HepG2 (cell line): ENCODE results near the gene PDIA5. TPM values are rescaled to one million over a fixed set of nuclear protein-coding genes. Genes with fewer than 3 reads are reported as not detected.

Experiments used
- BCL3 ChIP-seq: sonication (generic); formaldehyde crosslinking; IDR thresholded peaks from 2 replicates; pipeline ENCODE4 v1.5.1; 2020; ENCODE audit warnings: mild to moderate bottlenecking, missing genetic modification reagents, moderate library complexity
- DNMT1 ChIP-seq: sonication (generic); formaldehyde crosslinking; IDR thresholded peaks from 2 replicates; pipeline ENCODE4 v1.5.1; 2020; ENCODE audit warnings: mild to moderate bottlenecking, missing genetic modification reagents
- DRAP1 ChIP-seq: IDR thresholded peaks from 2 replicates; pipeline ENCODE4 v1.6.1; 2016; ENCODE audit warnings: missing genetic modification reagents, missing compliant biosample characterization
- FOXO1 ChIP-seq: sonication (generic); formaldehyde crosslinking; IDR thresholded peaks from 2 replicates; pipeline ENCODE4 v1.4.0; 2020; ENCODE audit warnings: missing genetic modification reagents
- HNRNPK ChIP-seq: fragments of 200-400 bp; formaldehyde crosslinking; IDR thresholded peaks from 2 replicates; pipeline ENCODE4 v1.6.1; 2018; ENCODE audit warnings: low read length, low read depth, moderate library complexity, mild to moderate bottlenecking; ENCODE audit not compliant: poor library complexity, severe bottlenecking
- KDM5A ChIP-seq: fragments of 200-600 bp; sonication (generic); IDR thresholded peaks from 2 replicates; pipeline ENCODE4 v1.7.0; 2018; ENCODE audit warnings: antibody characterized with exemption, mild to moderate bottlenecking, low read length, borderline replicate concordance
- NFATC3 ChIP-seq: sonication (generic); formaldehyde crosslinking; IDR thresholded peaks from 2 replicates; pipeline ENCODE4 v1.5.1; 2020; ENCODE audit warnings: mild to moderate bottlenecking, missing genetic modification reagents
- PAX8 ChIP-seq: sonication (generic); formaldehyde crosslinking; IDR thresholded peaks from 2 replicates; pipeline ENCODE4 v1.8.0; 2022; ENCODE audit warnings: mild to moderate bottlenecking, missing genetic modification reagents, borderline replicate concordance
- RARG ChIP-seq: sonication (generic); formaldehyde crosslinking; IDR thresholded peaks from 2 replicates; pipeline ENCODE4 v1.4.0; 2020; ENCODE audit warnings: low read depth, mild to moderate bottlenecking, missing genetic modification reagents
- REL ChIP-seq: sonication (generic); formaldehyde crosslinking; conservative IDR thresholded peaks from 2 replicates; pipeline ENCODE4 v1.8.0; 2022; ENCODE audit warnings: mild to moderate bottlenecking, missing genetic modification reagents, moderate library complexity
- RXRB ChIP-seq: IDR thresholded peaks from 2 replicates; pipeline ENCODE4 v1.6.1; 2016; ENCODE audit warnings: borderline replicate concordance, missing genetic modification reagents, missing compliant biosample characterization
- SMAD3 ChIP-seq: sonication (generic); formaldehyde crosslinking; IDR thresholded peaks from 2 replicates; pipeline ENCODE4 v1.4.0; 2020; ENCODE audit warnings: missing genetic modification reagents
- SOX13 ChIP-seq, 3 experiments: fragments of 450-650 bp in 1 of 3; sonication (generic) in 1 of 3; formaldehyde crosslinking in 1 of 3; IDR thresholded peaks in 2 of 3; conservative IDR thresholded peaks in 1 of 3; 2 replicates each; pipeline versions ENCODE4 v1.5.0 to v1.6.1; 2016 to 2020; ENCODE audit warnings: antibody characterized with exemption in 1 of 3, mild to moderate bottlenecking in 1 of 3, missing compliant biosample characterization in 1 of 3, missing genetic modification reagents in 1 of 3, moderate library complexity in 1 of 3
- TP53 ChIP-seq: sonication (generic); formaldehyde crosslinking; conservative IDR thresholded peaks from 2 replicates; pipeline ENCODE4 v1.4.0; 2020; ENCODE audit warnings: missing genetic modification reagents
- ZBTB14 ChIP-seq: sonication (generic); formaldehyde crosslinking; IDR thresholded peaks from 2 replicates; pipeline ENCODE4 v1.4.0; 2020; ENCODE audit warnings: missing genetic modification reagents
- ZNF446 ChIP-seq: sonication (generic); formaldehyde crosslinking; IDR thresholded peaks from 2 replicates; pipeline ENCODE4 v1.5.0; 2020; ENCODE audit warnings: mild to moderate bottlenecking, missing genetic modification reagents
- ZNF484 ChIP-seq: sonication (generic); formaldehyde crosslinking; IDR thresholded peaks from 2 replicates; pipeline ENCODE4 v1.5.1; 2020; ENCODE audit warnings: mild to moderate bottlenecking, low read depth, missing genetic modification reagents, borderline replicate concordance
- ZNF749 ChIP-seq: sonication (generic); formaldehyde crosslinking; IDR thresholded peaks from 2 replicates; pipeline ENCODE4 v1.8.0; 2022; ENCODE audit warnings: mild to moderate bottlenecking, missing genetic modification reagents, moderate library complexity, borderline replicate concordance
- ZNF83 ChIP-seq: sonication (generic); formaldehyde crosslinking; IDR thresholded peaks from 2 replicates; pipeline ENCODE4 v1.4.0; 2020; ENCODE audit warnings: missing genetic modification reagents, mild to moderate bottlenecking, borderline replicate concordance
- polyA plus RNA-seq, 8 experiments: library from polyadenylated mRNA; depleted of rRNA in 3 of 8; stranded (reverse) in 7 of 8; unstranded in 1 of 8; fragments of >200 nt; fragmentation: Illumina TruSeq in 4 of 8; extraction: Trizol in 4 of 8; gene quantifications; 2 replicates each; pipeline versions ENCODE4 v1.2.1 to v1.2.3, GENCODE V29; 2011 to 2016; ENCODE audit warnings: low read depth in 4 of 8, missing spikeins in 1 of 8, mixed read lengths in 1 of 8; ENCODE audit not compliant: insufficient read depth in 1 of 8
- total RNA-seq, 5 experiments: library from RNA; depleted of rRNA; stranded (reverse); fragments of >200 nt; fragmentation: Illumina TruSeq; extraction: Trizol; gene quantifications; 2 replicates each; pipeline ENCODE4 v1.2.3, GENCODE V29; 2016; ENCODE audit warnings: low read depth in 1 of 5
- TF ChIP-seq, protein P1 (sequence below): sonication (generic); formaldehyde crosslinking; IDR thresholded peaks from 2 replicates; pipeline ENCODE4 v1.5.0; 2020; ENCODE audit warnings: mild to moderate bottlenecking, missing genetic modification reagents
- TF ChIP-seq, protein P2 (sequence below): sonication (generic); formaldehyde crosslinking; IDR thresholded peaks from 2 replicates; pipeline ENCODE4 v1.9.0; 2021; ENCODE audit warnings: missing genetic modification reagents, mild to moderate bottlenecking, borderline replicate concordance
- TF ChIP-seq, protein P3 (sequence below): sonication (generic); formaldehyde crosslinking; IDR thresholded peaks from 2 replicates; pipeline ENCODE4 v1.4.0; 2020; ENCODE audit warnings: missing genetic modification reagents, mild to moderate bottlenecking, borderline replicate concordance

The PDIA5 gene
- total and polyA plus RNA-seq, 2 of the 13 experiments (the other 11 are each of a cell fraction or from before 2014, with no cell fraction given) = 51.3 to 74.3 TPM

DNA sequence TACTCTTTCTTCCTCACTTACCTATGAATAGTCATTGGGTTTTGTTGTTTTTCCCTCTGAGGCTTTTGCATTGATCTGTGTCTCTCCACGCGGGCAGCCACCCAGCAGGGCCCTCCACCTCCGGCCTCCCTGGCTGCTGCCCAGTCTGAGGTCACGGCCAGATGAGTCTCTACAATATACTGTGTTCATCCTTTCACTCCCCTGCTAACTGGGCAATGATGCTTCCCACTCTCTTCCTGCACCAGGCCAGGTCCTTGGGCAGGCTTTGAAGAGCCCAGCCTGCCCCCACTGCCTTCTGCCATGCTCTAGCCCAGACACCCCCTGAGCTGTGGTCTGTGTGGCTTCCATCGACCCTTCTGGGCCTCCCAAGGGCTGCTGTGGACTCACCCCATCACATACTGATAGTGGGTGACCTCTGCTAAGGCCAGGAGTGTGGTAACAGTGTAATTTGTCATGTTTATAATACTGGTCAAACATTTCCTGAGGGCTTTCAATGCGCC is 18.0 kb downstream of the PDIA5 start (continued):
- TF ChIP-seq, protein P1, sequence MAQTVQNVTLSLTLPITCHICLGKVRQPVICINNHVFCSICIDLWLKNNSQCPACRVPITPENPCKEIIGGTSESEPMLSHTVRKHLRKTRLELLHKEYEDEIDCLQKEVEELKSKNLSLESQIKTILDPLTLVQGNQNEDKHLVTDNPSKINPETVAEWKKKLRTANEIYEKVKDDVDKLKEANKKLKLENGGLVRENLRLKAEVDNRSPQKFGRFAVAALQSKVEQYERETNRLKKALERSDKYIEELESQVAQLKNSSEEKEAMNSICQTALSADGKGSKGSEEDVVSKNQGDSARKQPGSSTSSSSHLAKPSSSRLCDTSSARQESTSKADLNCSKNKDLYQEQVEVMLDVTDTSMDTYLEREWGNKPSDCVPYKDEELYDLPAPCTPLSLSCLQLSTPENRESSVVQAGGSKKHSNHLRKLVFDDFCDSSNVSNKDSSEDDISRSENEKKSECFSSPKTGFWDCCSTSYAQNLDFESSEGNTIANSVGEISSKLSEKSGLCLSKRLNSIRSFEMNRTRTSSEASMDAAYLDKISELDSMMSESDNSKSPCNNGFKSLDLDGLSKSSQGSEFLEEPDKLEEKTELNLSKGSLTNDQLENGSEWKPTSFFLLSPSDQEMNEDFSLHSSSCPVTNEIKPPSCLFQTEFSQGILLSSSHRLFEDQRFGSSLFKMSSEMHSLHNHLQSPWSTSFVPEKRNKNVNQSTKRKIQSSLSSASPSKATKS (CRISPR knock-in tag) = no peak
- no peak for TF ChIP-seq TP53
- TF ChIP-seq, protein P2, sequence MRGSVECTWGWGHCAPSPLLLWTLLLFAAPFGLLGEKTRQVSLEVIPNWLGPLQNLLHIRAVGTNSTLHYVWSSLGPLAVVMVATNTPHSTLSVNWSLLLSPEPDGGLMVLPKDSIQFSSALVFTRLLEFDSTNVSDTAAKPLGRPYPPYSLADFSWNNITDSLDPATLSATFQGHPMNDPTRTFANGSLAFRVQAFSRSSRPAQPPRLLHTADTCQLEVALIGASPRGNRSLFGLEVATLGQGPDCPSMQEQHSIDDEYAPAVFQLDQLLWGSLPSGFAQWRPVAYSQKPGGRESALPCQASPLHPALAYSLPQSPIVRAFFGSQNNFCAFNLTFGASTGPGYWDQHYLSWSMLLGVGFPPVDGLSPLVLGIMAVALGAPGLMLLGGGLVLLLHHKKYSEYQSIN (CRISPR knock-in tag) = no peak
- no peak; the same call in 1 of the 2 replicates for TF ChIP-seq KDM5A
- peak; percentile 82 for TF ChIP-seq RXRB (CRISPR knock-in tag)
- TF ChIP-seq ZNF484 (CRISPR knock-in tag) = no peak
- no peak for TF ChIP-seq ZBTB14
- TF ChIP-seq NFATC3 = no peak
- TF ChIP-seq ZNF749 (CRISPR knock-in tag) = no peak
- TF ChIP-seq SOX13 (IDR thresholded peaks at IDR 0.05) = no peak
- peak in 1 of 2 experiments; percentile 49; a peak in 1 of 4 replicates for TF ChIP-seq SOX13 (CRISPR knock-in tag; conservative IDR thresholded peaks at IDR 0.05 in 1 of 2, IDR thresholded peaks at IDR 0.05 in 1 of 2)
- TF ChIP-seq HNRNPK = no peak
- no peak for TF ChIP-seq ZNF83 (CRISPR knock-in tag)
- TF ChIP-seq, protein P3, sequence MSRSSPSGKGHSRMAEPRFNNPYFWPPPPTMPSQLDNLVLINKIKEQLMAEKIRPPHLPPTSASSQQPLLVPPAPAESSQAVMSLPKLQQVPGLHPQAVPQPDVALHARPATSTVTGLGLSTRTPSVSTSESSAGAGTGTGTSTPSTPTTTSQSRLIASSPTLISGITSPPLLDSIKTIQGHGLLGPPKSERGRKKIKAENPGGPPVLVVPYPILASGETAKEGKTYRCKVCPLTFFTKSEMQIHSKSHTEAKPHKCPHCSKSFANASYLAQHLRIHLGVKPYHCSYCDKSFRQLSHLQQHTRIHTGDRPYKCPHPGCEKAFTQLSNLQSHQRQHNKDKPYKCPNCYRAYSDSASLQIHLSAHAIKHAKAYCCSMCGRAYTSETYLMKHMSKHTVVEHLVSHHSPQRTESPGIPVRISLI = no peak
- TF ChIP-seq RARG (CRISPR knock-in tag) = no peak
- TF ChIP-seq DRAP1 (CRISPR knock-in tag) = no peak
- no peak for TF ChIP-seq DNMT1 (CRISPR knock-in tag)
- no peak for TF ChIP-seq ZNF446 (CRISPR knock-in tag)
- TF ChIP-seq BCL3 (CRISPR knock-in tag) = no peak
- no peak for TF ChIP-seq SMAD3
- no peak; the same call in 1 of the 2 replicates for TF ChIP-seq FOXO1
- no peak for TF ChIP-seq REL (CRISPR knock-in tag)
- no peak for TF ChIP-seq PAX8 (CRISPR knock-in tag)
